ENCODE measurements around the gene WDR91. TPM values are rescaled to one million over a fixed set of nuclear protein-coding genes. Genes with fewer than 3 reads are reported as not detected.

WDR91 gene
- total RNA-seq, 2 experiments from 2014 or later, result 12.9 to 13.1 TPM

Small RNA genes within 50 kb of the gene (microRNA-seq; reads per million reads assigned to microRNA genes)
- not detected for gene MIR6509 (ENCODE audit: borderline microRNAs expressed, borderline replicate concordance)

Other genes starting within 250 kb of the WDR91 start
- gene AGBL3, start 225.0 kb downstream of the WDR91 start, total RNA-seq, result 1 to 10 TPM; 2.7 to 2.9 TPM
- gene TMEM140, start 63.5 kb downstream of the WDR91 start, total RNA-seq, result 1 to 10 TPM; 6.2 to 7.6 TPM
- gene CYREN, start 40.8 kb downstream of the WDR91 start, total RNA-seq, result 10 to 100 TPM; 32.5 to 35.4 TPM
- gene STRA8, start 22.3 kb upstream of the WDR91 start, total RNA-seq, result not detected

Measured in activated CD8-positive, alpha-beta T cell treated with anti-CD3 and anti-CD28 coated beads for 36 hours (primary cell).